GM21526 (cell line): ENCODE results near the gene CTNNA3.

Source experiments
- ATAC-seq: cut with Tn5 transposase; IDR thresholded peaks from one replicate; pipeline ENCODE4 v1.9.1; 2021; ENCODE audit warnings: moderate library complexity; ENCODE audit not compliant: unreplicated experiment, low FRiP score

CTNNA3 gene

DNA sequence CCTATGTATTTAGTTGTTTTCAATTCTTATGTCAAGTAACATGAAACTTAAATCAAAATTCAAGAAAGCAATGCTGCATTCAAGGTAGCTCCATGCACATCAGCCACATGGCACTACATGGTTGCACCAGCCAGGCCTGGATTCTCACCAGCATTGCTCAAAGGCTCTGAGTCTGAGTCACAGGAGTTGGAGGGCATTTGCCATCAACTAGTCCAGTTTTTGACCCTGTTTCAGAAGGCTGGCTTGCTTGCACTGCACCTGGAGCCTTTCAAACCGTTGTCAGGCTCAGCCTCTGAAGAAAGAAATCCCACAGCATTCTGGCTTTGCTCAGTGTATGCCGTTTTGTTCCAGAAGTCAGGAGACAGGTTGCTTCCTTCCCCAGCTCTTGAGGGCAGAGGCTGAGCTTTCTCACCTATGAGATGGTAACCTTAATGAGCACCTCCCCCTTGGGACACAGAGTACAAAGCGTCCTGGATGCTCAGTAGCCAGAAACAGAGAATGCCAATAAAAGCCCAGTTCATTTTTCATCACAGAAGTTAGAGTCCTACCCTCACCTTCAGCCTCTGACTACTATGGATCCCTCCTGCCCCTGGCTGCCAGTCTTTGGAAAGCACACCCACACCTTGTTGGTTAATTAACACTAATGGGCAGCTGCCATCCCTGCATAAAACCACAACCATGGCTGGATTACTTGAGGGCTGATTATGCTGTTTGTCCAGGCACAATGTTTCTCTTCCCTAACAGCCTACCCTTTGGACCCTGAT lies 1058.5 kb downstream of the CTNNA3 start:
- no peak for ATAC-seq

GRCh38 chr10:66629996-66630395 lies 1066.0 kb downstream of the CTNNA3 start:
- no peak for ATAC-seq

- no peak for ATAC-seq
These were observed 1068.8 kb downstream of the CTNNA3 start for GRCh38 chr10:66627156-66627555.

DNA sequence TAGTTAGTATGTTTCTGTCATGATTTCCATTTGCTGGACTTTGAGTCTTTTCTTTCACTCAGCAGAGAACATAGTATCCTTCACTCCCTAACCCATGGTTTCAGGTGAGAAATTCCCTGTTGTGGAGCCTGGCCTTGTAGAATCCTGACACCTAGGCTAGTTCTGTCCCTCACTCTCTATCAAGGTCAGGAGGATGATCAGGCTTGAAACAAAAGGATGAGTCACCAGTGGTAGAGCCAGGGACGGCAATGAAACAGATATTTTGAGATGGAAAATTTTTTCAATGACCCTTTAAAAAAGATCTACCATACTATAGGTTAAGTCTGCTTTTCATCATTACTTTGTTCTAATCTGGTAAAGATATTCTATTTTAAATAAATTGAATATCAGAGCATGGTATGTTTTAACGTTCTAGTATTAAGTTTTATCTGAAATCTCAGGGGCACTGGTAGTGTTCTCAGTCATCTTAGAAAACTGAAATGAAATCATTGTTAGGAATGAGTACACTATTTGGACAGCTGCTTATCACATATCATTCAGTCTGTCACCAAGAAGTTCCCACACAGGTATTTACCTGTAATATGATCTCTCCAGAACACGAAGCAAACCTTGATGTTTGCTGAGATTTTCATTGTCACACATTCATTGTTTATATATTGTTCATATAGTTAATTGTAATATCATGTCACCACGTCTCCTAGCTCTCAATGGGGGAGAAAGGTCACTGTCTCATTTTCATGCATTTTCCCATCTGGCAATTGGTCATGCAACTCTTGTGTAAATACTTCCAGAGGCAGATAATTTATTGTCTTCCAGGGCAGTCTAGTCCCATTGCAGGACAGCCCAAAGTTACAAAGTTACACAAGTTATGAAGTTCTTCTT lies 1070.0 kb downstream of the CTNNA3 start:
- ATAC-seq: no peak

GRCh38 chr10:66622050-66622449 lies 1073.9 kb downstream of the CTNNA3 start:
- no peak for ATAC-seq

GRCh38 chr10:66604195-66604594 lies 1091.8 kb downstream of the CTNNA3 start:
- ATAC-seq: no peak

- ATAC-seq: no peak
These were observed 1104.1 kb downstream of the CTNNA3 start for GRCh38 chr10:66591865-66592264.

GRCh38 chr10:66587680-66588050 lies 1108.3 kb downstream of the CTNNA3 start:
- ATAC-seq: no peak

DNA sequence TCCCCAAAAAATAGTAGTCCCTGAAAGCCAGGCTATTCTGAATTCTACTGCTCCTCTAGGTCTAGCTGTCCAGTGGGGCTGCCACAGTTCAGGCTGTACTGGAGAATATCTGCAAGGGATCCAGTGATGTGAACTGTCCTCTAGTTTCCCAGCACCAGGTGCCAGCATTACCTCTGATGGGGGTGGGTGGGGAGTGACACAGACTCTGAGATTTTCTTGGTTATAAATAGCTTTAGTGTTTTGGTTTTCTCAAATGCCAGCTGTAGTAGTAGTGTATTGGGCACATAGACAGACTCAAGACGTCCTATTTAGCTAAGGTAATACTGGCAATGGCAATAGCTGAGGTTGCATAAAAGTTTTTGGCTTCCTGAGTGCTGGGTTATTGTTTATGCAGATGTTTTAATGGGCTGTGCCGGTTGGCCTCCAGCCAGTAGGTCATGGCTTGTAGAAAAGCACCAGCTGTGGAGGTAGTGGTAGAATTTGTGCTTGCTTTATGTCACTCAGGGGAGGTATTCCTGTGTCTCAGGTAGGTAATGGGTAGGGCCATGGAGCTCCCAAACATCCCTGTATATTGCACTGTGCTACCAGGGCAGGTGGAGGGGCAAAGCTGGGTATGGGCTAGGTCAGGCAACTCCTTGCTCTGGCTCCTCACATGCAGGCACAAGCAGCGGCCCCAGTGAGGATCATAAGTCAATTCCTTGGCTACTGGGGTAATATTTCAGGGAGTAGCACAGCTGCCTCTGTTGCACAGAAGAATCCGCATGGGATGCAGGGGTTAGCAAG lies 1108.9 kb downstream of the CTNNA3 start:
- no peak for ATAC-seq

- no peak for ATAC-seq
These were observed 1109.9 kb downstream of the CTNNA3 start for GRCh38 chr10:66586073-66586472.

DNA sequence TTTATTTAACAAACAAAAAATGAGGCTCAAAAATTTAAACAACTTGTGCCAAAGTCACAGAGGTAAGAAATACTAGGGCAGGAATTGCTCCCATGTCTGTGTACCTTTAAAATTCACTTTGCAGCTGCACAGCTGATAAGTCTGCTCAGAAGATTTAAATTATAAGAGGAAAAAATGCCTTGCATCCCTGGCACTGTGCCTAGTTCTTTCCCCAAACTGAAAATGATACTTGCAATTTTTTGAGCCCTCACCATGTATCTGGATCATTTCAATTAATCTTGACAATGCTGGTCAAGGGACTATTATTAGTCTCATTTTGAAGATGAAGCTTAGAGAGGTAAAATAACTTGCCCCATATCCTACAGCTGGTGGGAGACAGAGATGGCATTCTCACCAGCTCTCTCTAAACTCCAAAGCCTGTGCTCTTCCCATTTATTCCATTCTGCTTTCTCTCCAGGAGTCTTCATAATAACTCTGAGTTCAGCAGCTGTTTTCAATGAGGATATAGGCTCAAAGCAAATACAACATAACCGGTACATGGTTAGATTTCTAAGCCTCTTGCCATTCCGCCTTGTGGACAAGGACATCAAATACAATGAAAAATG lies 1120.6 kb downstream of the CTNNA3 start:
- no peak for ATAC-seq

DNA sequence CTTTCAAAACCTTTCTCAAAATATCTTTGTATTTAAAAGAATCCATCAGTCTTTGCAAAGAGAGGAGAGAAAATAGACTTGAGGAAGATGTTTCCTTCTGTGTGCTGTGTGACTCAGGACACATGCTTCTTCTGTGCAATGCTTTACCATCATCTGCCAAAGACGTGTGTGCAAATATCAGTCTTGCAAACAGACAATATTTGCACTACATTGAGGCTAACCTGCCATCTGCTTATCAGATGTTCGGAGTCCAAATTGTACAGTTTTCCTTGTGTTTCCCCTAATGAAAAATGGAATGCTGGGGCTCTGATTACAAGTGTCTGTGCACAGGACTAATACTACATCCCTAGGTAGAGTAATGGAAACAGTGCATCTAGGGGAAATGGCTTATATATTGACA lies 1123.3 kb downstream of the CTNNA3 start:
- no peak for ATAC-seq

- no peak for ATAC-seq
These were observed 1130.0 kb downstream of the CTNNA3 start for GRCh38 chr10:66565999-66566398.

GRCh38 chr10:66564287-66564686 lies 1131.7 kb downstream of the CTNNA3 start:
- ATAC-seq: no peak

GRCh38 chr10:66555061-66555460 lies 1140.9 kb downstream of the CTNNA3 start:
- ATAC-seq: no peak

- no peak for ATAC-seq
These were observed 1143.7 kb downstream of the CTNNA3 start for GRCh38 chr10:66552331-66552730.

GRCh38 chr10:66550351-66550750 lies 1145.6 kb downstream of the CTNNA3 start:
- ATAC-seq: no peak

DNA sequence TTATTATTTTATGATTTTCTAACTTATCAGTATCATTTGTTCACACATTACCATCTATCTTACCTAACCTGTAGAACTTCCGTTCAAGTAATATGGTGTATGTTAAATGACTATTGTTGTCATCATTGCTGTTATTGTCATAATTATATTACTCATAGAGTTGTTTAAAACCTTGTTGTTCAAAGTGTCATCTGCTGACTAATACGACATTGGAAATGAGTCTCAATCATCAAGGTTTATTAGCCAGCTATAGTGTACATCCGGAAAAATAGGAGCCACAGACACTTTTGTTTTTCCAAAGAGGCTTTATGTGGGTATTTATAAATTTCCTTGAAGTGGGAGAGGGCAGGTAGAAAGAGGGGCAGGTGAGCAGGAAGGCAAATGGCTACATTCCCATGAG lies 1157.1 kb downstream of the CTNNA3 start:
- ATAC-seq: no peak

GRCh38 chr10:66538371-66538770 lies 1157.6 kb downstream of the CTNNA3 start:
- no peak for ATAC-seq

DNA sequence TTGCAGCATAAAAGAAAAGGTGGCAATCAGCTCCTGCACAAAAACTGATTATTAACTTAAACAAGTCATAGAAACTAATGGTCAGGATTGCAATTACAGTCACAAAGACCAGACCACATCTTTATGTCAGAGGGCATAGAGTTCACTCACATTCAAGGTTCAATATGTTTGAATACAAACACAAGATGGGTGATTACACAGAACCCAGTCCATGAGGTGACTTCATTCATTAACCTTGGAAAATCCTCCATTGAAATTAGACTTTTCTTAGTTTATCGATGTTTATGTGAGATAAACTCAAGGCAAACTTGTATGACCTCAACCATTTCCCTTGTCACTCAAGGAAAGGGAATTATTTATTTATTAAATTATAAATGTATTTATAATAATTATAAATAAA lies 1158.8 kb downstream of the CTNNA3 start:
- no peak for ATAC-seq

DNA sequence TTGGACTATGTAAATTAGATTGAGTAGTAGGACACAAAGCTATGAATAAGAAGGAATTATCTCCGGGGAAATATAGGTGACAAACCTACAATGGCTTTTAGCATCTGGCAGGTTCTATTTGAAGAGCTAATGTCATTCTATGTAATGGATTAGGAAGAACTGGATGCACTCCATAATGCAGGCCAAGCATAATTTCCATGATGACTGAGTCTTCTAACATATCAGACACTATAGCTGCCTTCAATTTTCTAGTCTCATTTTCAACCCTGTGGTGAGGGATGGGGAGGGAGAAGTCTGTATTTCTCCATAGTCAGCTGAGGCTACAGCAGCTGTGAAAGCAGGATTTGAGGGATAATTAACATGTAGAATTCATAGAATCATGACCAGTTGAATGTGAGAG lies 1160.6 kb downstream of the CTNNA3 start:
- ATAC-seq: no peak
